Testis (tissue), 2 donors: ENCODE data around the gene G2E3.

ENCODE experiments used
- CTCF ChIP-seq, 3 experiments: fragments of 450-650 bp in 2 of 3; fragments of 200-600 bp in 1 of 3; sonication (generic) in 1 of 3; IDR thresholded peaks; one replicate each; pipeline ENCODE4 v1.5.1; 2016 to 2019; ENCODE audit warnings: antibody characterized with exemption in 3 of 3, mild to moderate bottlenecking in 2 of 3, moderate library complexity in 1 of 3
- POLR2A ChIP-seq: fragments of 450-650 bp; IDR thresholded peaks from one replicate; pipeline ENCODE4 v1.6.1; 2017; ENCODE audit warnings: antibody characterized with exemption, mild to moderate bottlenecking, moderate library complexity

GRCh38 chr14:30655658-30656057 lies 96.7 kb downstream of the G2E3 start:
- TF ChIP-seq POLR2A: no peak
- no peak for TF ChIP-seq CTCF (IDR thresholded peaks at IDR 0.05)
